Activated naive CD4-positive, alpha-beta T cell treated with anti-CD3 and anti-CD28 coated beads, Interleukin-2, amount 50 U/mL, for 72 hours (primary cell): ENCODE measurements around the gene PDE9A. TPM values are rescaled to one million over a fixed set of nuclear protein-coding genes. Genes with fewer than 3 reads are reported as not detected.
"Not testable (repeated sequence)": the region's sequence is repeated elsewhere in the genome, so short reads cannot be mapped to it uniquely, and the experiment has no call there.

Source experiments
- ATAC-seq, 2 donors: fragments of 150-1000 bp; cut with Tn5 transposase; 2 replicates each; pipeline ENCODE4 v1.10.0; 2021; ENCODE audit warnings: mild to moderate bottlenecking in 2 of 2, moderate library complexity in 2 of 2
- DNase-seq, 2 donors: peaks; one replicate each; pipeline ENCODE4 v3.0.0; 2021 to 2022; ENCODE audit warnings: low spot score in 2 of 2
- H3K27ac Mint-ChIP-seq, 2 donors: one replicate each; pipeline ENCODE4 v1.8.0; 2022; ENCODE audit warnings: mild to moderate bottlenecking in 2 of 2, mixed read lengths in 2 of 2
- H3K36me3 Mint-ChIP-seq, 2 donors: one replicate each; pipeline ENCODE4 v1.8.0; 2022; ENCODE audit warnings: mixed read lengths in 2 of 2
- H3K9me3 Mint-ChIP-seq, 2 donors: one replicate each; pipeline ENCODE4 v1.8.0; 2022; ENCODE audit warnings: mixed read lengths in 2 of 2
- total RNA-seq, 2 donors: library from RNA; stranded (reverse); gene quantifications; one replicate each; pipeline ENCODE4 v1.2.3, GENCODE V29; 2022

The PDE9A gene
- total RNA-seq, 2 donors from 2014 or later, result 4.2 to 7.9 TPM

DNA sequence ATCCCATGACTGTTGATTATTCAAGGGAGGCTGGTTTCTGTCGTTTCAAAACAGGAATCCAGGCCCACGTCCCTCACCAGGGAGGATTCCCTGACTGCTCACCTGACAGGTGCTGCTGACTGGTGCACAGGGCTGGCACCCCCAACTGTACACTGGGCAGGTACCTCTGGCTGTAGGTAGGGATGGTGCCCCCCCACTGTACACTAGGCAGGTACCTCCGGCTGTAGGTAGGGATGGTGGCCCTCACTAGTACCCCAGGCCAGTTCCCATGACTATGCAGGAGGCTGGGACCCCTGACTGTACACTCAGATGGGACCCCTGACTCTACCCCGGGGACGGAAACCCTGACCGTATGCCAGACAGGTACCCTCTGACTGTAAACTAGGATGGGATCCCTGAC, 33.6 kb upstream of the PDE9A start:
- Mint-ChIP-seq H3K9me3 (no peaks in the 10 kb centered on the region), H3K27ac (no peak overlapping the region), H3K36me3 (no peaks in the 10 kb centered on the region)
- DNase-seq, result no peak
- no peak for ATAC-seq

DNA sequence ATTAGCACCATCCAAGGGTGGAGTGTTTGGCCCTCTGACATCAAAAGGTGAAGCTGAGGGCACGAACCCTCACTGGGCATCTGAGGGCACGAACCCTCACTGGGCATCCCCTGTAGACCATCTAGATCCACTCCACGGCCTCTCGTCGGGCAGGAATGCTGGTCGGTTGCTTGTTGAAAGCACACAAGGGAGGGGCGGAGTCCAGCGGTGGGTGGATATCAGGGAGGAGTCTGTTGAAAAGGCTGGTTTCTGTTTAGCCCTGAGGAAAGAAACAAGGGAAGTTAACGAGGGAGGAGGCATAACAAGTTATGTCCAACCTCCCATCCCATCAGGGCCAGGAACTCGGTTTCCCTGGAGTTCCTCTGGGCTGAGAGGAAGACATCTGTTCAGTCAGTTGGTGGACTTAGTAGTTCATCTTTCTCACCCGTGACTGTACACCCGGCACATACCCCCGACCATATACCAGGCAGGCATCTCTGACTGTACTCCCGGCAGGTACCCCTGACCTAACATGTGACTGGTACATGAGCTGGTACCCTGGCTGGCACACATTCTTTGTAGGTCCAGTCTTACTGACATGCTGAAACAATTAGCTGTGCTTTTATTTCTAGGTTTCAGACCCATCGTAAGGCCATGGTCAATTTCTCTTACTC, 32.1 kb upstream of the PDE9A start:
- DNase-seq (no peak), ATAC-seq (no peak)
- no peaks in the 10 kb centered on the region for H3K36me3 Mint-ChIP-seq
- H3K27ac Mint-ChIP-seq, result no peak overlapping the region
- H3K9me3 Mint-ChIP-seq, result no peaks in the 10 kb centered on the region

DNA sequence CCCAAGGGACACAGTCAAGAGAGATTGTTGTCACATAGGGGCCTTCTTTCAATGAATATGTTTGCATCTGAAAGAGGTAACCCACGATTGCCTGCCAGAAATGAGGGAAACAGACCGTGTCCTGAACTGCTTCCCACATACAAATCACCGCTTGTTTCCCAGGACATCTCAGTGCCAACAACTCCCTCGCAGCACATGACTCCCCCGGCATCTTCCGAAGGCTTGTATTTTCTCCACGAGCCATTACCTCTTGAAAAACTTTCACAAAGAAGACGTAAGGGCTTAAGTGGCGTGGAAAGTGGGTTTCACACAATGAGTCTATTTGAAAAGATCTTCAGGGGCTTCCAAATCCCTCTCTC, 31.6 kb upstream of the PDE9A start:
- Mint-ChIP-seq H3K36me3 (no peaks in the 10 kb centered on the region), H3K27ac (no peak overlapping the region), H3K9me3 (no peaks in the 10 kb centered on the region)
- DNase-seq (no peak), ATAC-seq (no peak)

DNA sequence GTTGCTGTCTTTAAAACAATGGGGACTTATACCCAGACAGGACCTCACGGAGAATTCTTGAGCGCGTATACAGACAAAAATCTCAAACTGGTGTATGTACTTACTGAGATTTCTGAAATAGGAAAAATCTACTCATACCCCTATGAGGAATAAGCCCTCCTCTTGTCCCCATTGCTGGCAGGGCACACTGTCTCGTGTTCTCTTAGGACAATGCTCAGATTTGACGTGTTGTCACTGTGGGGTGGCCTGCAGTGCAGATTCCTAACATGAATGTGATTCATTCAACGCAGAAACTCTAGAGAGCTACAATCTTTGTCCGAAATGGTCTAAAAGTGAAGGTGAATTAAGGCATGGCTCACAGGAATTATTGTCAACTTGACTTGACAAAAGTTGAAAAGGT, 31.1 kb upstream of the PDE9A start:
- no peak for DNase-seq
- H3K27ac Mint-ChIP-seq, result no peak overlapping the region
- ATAC-seq, result no peak
- H3K9me3 Mint-ChIP-seq, result no peaks in the 10 kb centered on the region
- no peaks in the 10 kb centered on the region for H3K36me3 Mint-ChIP-seq

DNA sequence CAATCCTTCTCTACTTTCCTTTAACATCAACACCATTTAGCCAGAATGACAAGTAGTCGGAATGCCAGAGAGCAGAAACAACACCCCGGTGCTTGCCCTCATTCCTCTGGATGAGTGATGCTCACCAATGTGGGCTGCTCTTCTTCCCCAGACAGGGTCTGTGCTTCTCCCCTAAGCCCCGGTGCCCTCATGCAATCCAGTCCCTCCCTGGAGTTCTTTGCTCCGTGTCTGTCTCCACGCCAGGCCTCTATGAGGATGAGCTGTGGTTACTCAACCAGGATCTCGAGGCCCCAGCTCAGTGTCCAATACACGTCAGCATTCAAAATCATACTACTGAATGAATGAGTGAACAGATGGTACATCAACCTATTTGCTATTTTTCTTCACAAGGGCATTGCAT, 29.7 kb upstream of the PDE9A start:
- Mint-ChIP-seq H3K27ac (no peak overlapping the region), H3K9me3 (no peaks in the 10 kb centered on the region), H3K36me3 (no peaks in the 10 kb centered on the region)
- no peak for ATAC-seq
- DNase-seq, result no peak

DNA sequence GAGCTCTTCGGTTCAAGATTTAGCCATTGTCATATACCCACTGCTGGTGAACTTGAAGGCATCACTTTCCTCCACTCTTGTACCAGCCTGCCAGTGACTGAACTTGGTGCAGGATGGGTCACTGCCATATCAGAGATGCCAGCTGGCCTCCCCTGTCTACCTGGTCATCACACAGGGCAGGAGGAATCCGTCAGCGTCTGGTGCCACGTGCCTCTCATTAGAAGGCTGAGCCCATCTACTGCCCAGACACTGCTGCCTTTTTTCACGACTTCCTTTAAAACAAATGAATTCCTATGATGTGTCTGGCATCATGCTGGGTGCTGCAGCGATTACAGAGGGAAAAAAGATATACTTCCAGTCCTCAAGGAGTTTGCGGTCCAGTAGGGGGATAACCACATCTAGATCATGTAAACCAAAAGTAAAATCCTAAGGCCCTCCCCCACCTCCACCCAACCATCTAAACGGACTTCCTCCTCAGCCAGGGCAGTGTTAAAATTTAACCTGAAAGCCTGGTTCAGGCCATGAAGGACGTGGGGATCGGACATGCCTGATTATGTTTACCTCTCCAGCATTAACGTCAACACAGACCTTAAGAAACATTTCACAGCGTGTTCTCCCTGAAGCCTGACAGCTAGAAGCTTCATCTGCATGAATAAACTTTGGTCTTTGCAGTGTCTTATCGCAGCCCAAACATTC, 29.2 kb upstream of the PDE9A start:
- DNase-seq (no peak), ATAC-seq (no peak)
- no peaks in the 10 kb centered on the region for H3K9me3 Mint-ChIP-seq
- no peaks in the 10 kb centered on the region for H3K36me3 Mint-ChIP-seq
- H3K27ac Mint-ChIP-seq, result peak overlapping the region in 1 of 2 donors; percentile 70

DNA sequence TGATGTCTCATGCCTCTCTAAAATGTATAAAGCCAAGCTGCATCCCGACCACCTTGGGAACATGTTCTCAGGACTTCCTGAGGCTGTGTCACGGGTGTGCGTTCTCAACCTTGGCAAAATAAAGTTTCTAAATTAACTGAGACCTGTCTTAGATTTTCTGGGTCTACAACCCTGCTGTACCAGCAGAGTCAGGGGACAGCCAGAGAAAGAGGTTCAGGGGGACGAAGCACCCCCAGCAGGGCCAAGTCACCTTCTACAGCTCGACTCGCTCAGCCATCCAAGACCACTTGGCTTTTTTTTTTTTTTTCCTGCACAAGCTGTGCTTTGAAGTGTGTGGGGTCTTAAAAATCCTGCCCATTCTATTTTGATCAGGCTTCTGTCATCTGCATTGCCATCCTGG, 28.5 kb upstream of the PDE9A start:
- ATAC-seq, result no peak
- Mint-ChIP-seq H3K27ac (no peak overlapping the region), H3K9me3 (no peaks in the 10 kb centered on the region), H3K36me3 (no peaks in the 10 kb centered on the region)
- DNase-seq, result no peak

DNA sequence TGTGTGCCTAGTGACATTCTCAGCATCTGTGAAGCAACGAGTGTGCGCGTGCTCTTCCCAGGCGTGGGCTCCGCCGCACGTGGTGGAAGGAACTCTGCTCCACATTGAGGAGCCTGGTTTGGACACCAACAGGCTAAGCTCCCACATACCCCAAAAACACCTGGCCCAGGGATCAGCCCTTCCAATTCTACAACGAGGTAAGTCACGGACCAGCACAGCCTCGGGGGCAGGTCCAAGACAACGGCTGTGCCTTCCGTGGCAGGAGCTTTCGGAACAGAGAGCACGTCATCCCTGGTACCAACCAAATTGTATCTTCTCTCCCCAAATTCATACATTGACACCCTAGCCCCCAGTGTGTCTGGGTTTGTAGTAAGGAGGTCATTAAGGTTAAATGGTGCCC, 27.2 kb upstream of the PDE9A start:
- no peaks in the 10 kb centered on the region for H3K9me3 Mint-ChIP-seq
- ATAC-seq (no peak), DNase-seq (no peak)
- H3K27ac Mint-ChIP-seq, result no peak overlapping the region
- no peaks in the 10 kb centered on the region for H3K36me3 Mint-ChIP-seq

DNA sequence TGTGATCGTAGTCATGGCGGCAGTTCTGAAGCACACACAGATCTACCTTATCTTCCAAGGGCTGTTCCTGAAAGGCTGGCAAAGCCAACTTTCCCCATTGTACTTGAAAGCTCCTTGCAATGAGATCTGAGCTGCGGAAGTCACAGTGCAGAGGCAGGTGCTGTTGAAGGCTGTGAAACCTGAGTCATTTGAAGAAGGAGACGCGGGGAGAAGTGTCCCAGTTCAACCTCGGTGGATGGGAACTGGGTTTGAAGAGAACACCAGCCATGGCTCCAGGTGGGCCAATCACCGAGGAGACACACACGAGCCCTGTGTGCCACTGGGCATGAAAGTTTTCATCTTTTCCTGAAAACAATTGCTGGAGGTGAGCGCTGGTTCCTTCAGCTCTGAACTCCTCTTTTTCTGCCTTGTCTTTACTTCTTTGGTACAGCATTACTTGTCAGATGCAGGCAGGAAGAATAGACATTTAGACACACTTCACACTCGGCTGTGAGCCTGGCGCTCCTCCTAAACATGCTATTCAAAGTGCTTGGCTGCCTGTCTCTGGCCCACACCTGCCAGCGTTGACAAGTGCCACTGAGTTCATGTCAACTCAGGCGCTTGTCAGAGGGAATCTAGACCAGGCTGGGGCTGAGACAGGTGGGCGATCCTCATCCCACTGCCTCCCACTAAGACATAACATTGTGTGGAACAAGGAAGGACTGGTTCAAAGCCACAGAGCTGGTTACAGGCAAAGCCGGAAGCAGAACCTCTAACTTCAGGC, 25.7 kb upstream of the PDE9A start:
- H3K27ac Mint-ChIP-seq, result no peak overlapping the region
- no peak for DNase-seq
- no peaks in the 10 kb centered on the region for H3K36me3 Mint-ChIP-seq
- peak in 1 of 2 donors; percentile 20 for ATAC-seq
- no peaks in the 10 kb centered on the region for H3K9me3 Mint-ChIP-seq

DNA sequence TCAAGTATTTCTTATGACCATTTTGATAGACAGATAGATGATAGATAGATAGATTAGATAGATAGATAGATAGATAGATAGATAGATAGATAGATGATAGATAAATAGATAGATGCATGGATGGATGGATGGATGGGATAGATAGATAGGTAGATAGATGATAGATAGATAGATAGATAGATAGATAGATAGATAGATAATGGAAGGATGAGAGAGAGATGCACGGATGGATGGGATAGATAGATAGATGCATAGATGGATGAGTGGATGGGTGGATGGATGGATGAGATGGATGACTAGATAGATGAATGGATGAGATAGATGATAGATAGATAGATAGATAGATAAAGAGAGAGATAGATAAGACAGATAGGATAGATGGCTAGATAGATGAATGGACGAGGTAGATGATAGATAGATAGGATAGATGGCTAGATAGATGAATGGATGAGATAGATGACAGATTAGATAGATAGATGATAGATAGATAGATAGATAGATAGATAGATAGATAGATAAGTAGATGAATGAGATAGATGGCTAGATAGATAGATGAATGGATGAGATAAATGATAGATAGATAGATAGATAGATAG, 24.9 kb upstream of the PDE9A start:
- not testable (repeated sequence) for H3K9me3 Mint-ChIP-seq, ATAC-seq, H3K27ac Mint-ChIP-seq, DNase-seq, H3K36me3 Mint-ChIP-seq

DNA sequence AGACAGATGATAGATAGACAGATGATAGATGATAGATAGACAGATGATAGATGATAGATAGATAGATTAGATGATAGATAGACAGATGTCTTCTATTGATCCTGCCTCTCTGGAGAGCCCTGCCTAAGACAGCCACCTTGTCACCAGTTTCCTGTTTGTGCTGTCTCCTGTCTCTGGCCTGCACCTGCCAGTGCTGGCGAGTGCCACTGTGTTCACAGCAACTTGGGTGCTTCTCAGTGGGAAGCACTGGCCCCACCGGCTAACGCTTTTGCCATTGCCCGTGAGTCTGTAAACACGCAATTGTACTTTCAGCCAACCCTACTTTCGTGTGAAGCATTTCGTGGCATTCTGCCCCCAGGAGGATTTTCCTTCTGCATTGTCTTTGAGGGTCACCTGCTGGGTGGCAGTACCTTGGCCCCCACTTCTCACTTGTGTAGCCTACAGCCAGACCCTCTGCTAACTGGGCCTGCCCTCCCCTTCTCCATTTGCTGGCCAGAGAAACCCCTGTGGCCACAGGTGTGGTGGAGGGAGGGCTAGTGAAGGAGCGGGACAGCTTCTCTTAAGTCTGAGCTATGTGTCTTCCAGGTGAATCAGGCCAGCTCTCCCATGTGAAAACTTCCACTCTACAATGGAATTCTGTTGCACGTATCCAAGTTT, 23.4 kb upstream of the PDE9A start:
- peak in 1 of 2 donors; percentile 47 for ATAC-seq
- no peak for DNase-seq
- no peak overlapping the region for H3K27ac Mint-ChIP-seq
- no peaks in the 10 kb centered on the region for H3K36me3 Mint-ChIP-seq
- no peaks in the 10 kb centered on the region for H3K9me3 Mint-ChIP-seq

DNA sequence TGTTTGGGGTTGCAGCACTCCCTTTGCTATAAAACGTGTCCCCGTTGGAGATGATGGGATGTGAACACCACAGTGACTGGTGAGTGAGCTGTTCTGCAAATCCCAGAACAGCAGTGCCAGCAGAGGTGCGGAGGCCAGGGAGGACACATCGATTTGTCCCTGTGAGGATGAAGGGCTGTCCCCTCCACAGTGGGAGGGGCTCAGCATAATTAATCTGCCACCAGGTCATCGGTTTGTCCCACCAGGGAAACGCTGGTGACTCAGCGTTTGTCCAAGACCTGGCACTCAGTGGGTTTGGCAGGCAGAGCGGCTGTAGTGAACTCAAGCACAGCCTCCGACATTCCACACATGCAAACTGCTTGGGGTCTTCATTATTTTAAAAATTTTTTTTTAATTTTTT, 22.8 kb upstream of the PDE9A start:
- Mint-ChIP-seq H3K36me3 (no peaks in the 10 kb centered on the region), H3K27ac (no peak overlapping the region), H3K9me3 (no peaks in the 10 kb centered on the region)
- DNase-seq (no peak), ATAC-seq (no peak)

DNA sequence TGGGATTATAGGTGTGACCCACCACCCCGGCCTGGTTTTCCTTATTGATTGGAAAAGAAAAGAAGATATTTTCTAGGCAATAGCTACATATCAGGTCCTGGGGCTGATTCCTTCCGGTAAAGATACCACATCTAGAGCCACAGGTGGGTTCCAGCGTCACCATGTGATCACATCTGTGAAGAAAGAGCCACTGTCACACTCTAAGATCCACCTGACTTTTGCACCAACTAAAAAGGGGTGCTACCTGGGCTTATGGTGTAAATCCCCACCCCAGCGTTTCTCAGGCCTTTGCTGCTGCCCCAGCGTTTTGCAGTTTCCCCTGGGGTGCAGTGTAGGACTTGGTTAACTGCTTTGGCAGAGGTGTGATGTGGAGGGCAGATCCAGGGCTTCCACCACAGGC, 22.3 kb upstream of the PDE9A start:
- Mint-ChIP-seq H3K27ac (no peak overlapping the region), H3K9me3 (no peaks in the 10 kb centered on the region), H3K36me3 (no peaks in the 10 kb centered on the region)
- peak in 1 of 2 donors; percentile 16 for ATAC-seq
- DNase-seq, result no peak

DNA sequence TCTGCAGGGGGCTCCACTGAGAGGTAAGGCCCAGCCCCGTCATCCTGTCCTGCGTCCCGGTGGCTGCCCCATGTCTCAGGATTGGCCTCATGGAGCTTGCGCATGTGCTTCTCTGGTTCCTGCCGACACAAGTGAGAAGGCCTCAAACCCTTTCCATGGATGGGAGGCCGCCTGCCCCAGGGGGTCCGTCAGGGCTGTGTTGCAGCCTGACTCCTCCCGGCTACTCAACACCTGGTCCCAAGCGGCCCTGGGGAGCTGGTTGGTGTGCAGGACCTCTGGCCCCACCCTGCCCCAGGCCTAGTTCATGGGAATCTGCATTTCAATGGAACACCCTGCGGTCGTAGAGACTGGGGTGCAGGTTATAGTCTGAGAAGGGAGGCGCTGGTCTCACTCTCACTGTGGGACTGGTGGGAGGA, 21.1 kb upstream of the PDE9A start:
- no peak for ATAC-seq
- DNase-seq, result no peak
- Mint-ChIP-seq H3K9me3 (no peaks in the 10 kb centered on the region), H3K36me3 (no peaks in the 10 kb centered on the region), H3K27ac (no peak overlapping the region)

DNA sequence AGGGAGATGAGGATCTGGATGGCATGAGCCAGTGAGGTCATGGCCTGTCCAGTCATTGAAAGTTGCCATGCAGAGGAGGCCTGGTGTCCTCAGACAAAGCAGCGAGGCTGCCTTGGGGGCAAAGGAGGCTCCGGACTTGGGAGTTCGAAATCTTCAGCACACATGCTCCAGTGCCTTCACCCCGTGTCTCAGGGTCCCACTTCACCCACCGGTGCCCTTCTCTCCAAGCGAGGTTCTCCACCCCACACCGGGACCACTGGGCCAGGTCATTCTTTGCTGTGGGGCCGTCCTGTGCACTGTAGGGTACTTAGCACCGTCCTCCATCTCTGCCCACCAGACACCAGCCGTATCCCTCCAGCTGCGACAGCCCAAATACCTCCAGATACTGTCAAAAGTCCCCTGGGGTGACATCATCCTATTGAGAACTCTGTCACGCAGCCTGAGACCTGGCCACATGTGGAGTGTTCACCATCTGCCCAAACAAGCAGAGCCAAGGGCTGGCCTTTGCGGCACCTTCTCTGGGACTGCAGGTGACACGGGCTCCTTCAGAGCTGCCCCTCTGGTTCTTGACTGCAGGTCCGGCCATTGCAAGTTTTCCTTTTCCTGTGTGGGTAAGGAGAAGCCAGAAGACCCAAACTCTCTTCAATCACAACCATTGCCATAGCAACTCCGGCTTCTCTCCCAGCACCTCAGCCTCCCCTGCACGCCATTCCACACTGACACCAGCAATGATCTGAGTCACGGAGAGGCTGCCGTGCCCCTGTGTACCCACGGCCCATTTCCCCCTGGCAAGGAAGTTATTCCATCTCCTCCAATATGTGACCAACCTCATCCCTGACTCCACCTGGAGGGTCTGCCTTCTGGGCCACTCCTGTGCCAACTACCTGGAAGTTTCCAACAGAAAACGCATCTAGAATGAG, 20.4 kb upstream of the PDE9A start:
- Mint-ChIP-seq H3K27ac (no peak overlapping the region), H3K9me3 (no peaks in the 10 kb centered on the region), H3K36me3 (no peaks in the 10 kb centered on the region)
- DNase-seq (no peak), ATAC-seq (no peak)

DNA sequence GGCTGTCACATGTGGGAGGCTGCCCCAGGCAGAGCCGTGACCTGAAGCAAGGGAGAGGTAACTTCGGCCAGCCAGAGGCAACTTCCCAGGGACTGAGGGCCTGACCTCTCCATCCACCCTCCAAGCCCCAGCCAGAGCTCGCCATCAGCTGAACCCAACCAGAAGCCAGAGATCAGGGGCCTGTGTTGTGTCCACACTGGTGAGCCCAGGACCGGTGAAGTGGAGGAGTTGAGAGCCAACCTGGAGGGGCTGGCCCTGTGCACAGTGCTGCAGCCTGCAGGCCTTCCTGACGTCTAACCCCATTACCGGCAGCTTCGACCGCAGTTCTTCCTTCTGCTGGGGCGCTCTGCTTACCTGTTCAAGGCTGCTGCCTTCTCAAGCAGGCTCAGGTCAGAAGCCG, 19.6 kb upstream of the PDE9A start:
- no peaks in the 10 kb centered on the region for H3K9me3 Mint-ChIP-seq
- no peaks in the 10 kb centered on the region for H3K36me3 Mint-ChIP-seq
- ATAC-seq (no peak), DNase-seq (no peak)
- no peak overlapping the region for H3K27ac Mint-ChIP-seq
